GM21576 (cell line): Measurements from ENCODE around the gene RNF112.

ENCODE experiments used
- ATAC-seq: cut with Tn5 transposase; IDR thresholded peaks from one replicate; pipeline ENCODE4 v1.9.1; 2021; ENCODE audit warnings: mild to moderate bottlenecking, moderate library complexity; ENCODE audit not compliant: unreplicated experiment

Gene RNF112

GRCh38 chr17:19410875-19411620, at the start of gene RNF112:
Gene RNF112 (plus strand): TSS chr17:19411232. CDS start chr17:19411409, 177 bp downstream.
- ATAC-seq, result no peak

- ATAC-seq, result no peak
These were observed 49.7 kb upstream of the RNF112 start for GRCh38 chr17:19361326-19361725.

- ATAC-seq, result no peak
These were observed 49.1 kb upstream of the RNF112 start for GRCh38 chr17:19361944-19362276.

GRCh38 chr17:19362277-19363113, 48.5 kb upstream of the RNF112 start, which contains the start of gene B9D1:
Gene B9D1 (minus strand): TSS chr17:19362723. CDS start chr17:19362569, 154 bp downstream.
- peak; percentile 67 for ATAC-seq

GRCh38 chr17:19363114-19363438, 48.0 kb upstream of the RNF112 start:
- no peak for ATAC-seq

- ATAC-seq, result no peak
These were observed 47.5 kb upstream of the RNF112 start for GRCh38 chr17:19363460-19364035.

- ATAC-seq, result no peak
These were observed 46.1 kb upstream of the RNF112 start for GRCh38 chr17:19364699-19365498.

GRCh38 chr17:19365499-19365817, 45.6 kb upstream of the RNF112 start:
- no peak for ATAC-seq

- no peak for ATAC-seq
These were observed 45.0 kb upstream of the RNF112 start for GRCh38 chr17:19365833-19366636.

- ATAC-seq, result no peak
These were observed 44.4 kb upstream of the RNF112 start for GRCh38 chr17:19366637-19366972.

GRCh38 chr17:19368229-19368628, 42.8 kb upstream of the RNF112 start:
- ATAC-seq, result no peak

- ATAC-seq, result no peak
These were observed 41.8 kb upstream of the RNF112 start for GRCh38 chr17:19369107-19369778.

- no peak for ATAC-seq
These were observed 41.1 kb upstream of the RNF112 start for GRCh38 chr17:19369846-19370492.

GRCh38 chr17:19370493-19370960, 40.5 kb upstream of the RNF112 start:
- no peak for ATAC-seq

- no peak for ATAC-seq
These were observed 39.6 kb upstream of the RNF112 start for GRCh38 chr17:19371259-19372010.

GRCh38 chr17:19372011-19372370, 39.0 kb upstream of the RNF112 start:
- ATAC-seq, result no peak

GRCh38 chr17:19372439-19372838, 38.6 kb upstream of the RNF112 start:
- no peak for ATAC-seq

- ATAC-seq, result no peak
These were observed 38.0 kb upstream of the RNF112 start for GRCh38 chr17:19372866-19373504.
